IMR-90 (cell line): ENCODE data around the gene C20orf173.

Source experiments
- BHLHE40 ChIP-seq: fragments of 150-350 bp; IDR thresholded peaks from 2 replicates; pipeline ENCODE4 v1.6.1; 2016; ENCODE audit warnings: mild to moderate bottlenecking, low read depth, low read length
- CEBPB ChIP-seq: IDR thresholded peaks from 2 replicates; pipeline ENCODE4 v1.6.1; 2012; ENCODE audit warnings: low read depth, low read length, improper control_type of control experiment
- MAFK ChIP-seq: IDR thresholded peaks from 2 replicates; pipeline ENCODE4 v1.6.1; 2012; ENCODE audit warnings: low read depth, low read length, improper control_type of control experiment
- MAZ ChIP-seq: IDR thresholded peaks from 2 replicates; pipeline ENCODE4 v1.6.1; 2012; ENCODE audit warnings: low read depth, mild to moderate bottlenecking, low read length, improper control_type of control experiment, moderate library complexity, borderline replicate concordance
- MXI1 ChIP-seq: IDR thresholded peaks from 2 replicates; pipeline ENCODE4 v1.6.1; 2012; ENCODE audit warnings: low read depth, mild to moderate bottlenecking, low read length, moderate library complexity, borderline replicate concordance
- NFE2L2 ChIP-seq: fragments of 150-350 bp; IDR thresholded peaks from 2 replicates; pipeline ENCODE4 v1.6.1; 2016; ENCODE audit warnings: low read depth, mild to moderate bottlenecking, low read length
- POLR2A ChIP-seq: IDR thresholded peaks from 2 replicates; pipeline ENCODE4 v1.6.1; 2012; ENCODE audit warnings: mild to moderate bottlenecking, low read depth, low read length
- RAD21 ChIP-seq: IDR thresholded peaks from 2 replicates; pipeline ENCODE4 v1.6.1; 2012; ENCODE audit warnings: low read length, improper control_type of control experiment
- RCOR1 ChIP-seq: IDR thresholded peaks from 2 replicates; pipeline ENCODE4 v1.6.1; 2012; ENCODE audit warnings: mild to moderate bottlenecking, low read length, improper control_type of control experiment; ENCODE audit not compliant: insufficient replicate concordance
- RFX5 ChIP-seq: IDR thresholded peaks from 2 replicates; pipeline ENCODE4 v1.8.0; 2012; ENCODE audit warnings: low read depth, mild to moderate bottlenecking, low read length, moderate library complexity
- SMC3 ChIP-seq: fragments of 150-350 bp; IDR thresholded peaks from 2 replicates; pipeline ENCODE4 v1.6.1; 2016; ENCODE audit warnings: low read depth, mild to moderate bottlenecking, antibody characterized with exemption, low read length, moderate library complexity
- TF ChIP-seq, protein P1 (sequence below): conservative IDR thresholded peaks from 2 replicates; pipeline ENCODE4 v1.5.1; 2012; ENCODE audit warnings: mild to moderate bottlenecking, low read depth, low read length, improper control_type of control experiment
- TF ChIP-seq, protein P2 (sequence below): fragments of 150-350 bp; IDR thresholded peaks from 2 replicates; pipeline ENCODE4 v1.6.1; 2016; ENCODE audit warnings: low read depth, mild to moderate bottlenecking, low read length, moderate library complexity, borderline replicate concordance
- TF ChIP-seq, protein P3 (sequence below): fragments of 150-350 bp; IDR thresholded peaks from 2 replicates; pipeline ENCODE4 v1.6.1; 2017; ENCODE audit warnings: mild to moderate bottlenecking, antibody characterized with exemption, low read length, low read depth

DNA sequence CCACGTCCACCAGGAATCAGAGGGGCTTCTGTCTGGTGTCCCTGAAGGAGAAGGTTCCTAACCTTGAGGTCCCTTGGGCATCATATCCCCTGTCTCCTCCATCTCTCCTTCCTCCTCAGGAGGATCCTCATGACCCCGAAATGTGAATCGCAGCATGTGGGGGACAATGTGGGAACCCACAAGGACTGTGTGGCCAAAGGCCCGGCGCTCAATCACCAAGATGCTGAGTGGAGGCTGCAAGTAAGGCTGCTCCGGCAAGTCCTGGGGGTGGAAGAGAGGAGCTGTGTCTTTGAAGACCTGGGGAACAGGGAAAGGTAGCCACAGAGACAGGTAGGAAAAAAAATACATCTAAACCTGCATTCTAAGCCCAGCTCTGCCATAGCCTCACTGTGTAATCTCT, 49.7 kb upstream of the C20orf173 start:
- TF ChIP-seq, protein P1, sequence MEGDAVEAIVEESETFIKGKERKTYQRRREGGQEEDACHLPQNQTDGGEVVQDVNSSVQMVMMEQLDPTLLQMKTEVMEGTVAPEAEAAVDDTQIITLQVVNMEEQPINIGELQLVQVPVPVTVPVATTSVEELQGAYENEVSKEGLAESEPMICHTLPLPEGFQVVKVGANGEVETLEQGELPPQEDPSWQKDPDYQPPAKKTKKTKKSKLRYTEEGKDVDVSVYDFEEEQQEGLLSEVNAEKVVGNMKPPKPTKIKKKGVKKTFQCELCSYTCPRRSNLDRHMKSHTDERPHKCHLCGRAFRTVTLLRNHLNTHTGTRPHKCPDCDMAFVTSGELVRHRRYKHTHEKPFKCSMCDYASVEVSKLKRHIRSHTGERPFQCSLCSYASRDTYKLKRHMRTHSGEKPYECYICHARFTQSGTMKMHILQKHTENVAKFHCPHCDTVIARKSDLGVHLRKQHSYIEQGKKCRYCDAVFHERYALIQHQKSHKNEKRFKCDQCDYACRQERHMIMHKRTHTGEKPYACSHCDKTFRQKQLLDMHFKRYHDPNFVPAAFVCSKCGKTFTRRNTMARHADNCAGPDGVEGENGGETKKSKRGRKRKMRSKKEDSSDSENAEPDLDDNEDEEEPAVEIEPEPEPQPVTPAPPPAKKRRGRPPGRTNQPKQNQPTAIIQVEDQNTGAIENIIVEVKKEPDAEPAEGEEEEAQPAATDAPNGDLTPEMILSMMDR: no peak
- TF ChIP-seq RAD21: no peak
- TF ChIP-seq POLR2A: no peak
- no peak for TF ChIP-seq MXI1
- no peak for TF ChIP-seq SMC3
- no peak for TF ChIP-seq RCOR1
- TF ChIP-seq, protein P2, sequence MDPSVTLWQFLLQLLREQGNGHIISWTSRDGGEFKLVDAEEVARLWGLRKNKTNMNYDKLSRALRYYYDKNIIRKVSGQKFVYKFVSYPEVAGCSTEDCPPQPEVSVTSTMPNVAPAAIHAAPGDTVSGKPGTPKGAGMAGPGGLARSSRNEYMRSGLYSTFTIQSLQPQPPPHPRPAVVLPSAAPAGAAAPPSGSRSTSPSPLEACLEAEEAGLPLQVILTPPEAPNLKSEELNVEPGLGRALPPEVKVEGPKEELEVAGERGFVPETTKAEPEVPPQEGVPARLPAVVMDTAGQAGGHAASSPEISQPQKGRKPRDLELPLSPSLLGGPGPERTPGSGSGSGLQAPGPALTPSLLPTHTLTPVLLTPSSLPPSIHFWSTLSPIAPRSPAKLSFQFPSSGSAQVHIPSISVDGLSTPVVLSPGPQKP: no peak
- TF ChIP-seq, protein P3, sequence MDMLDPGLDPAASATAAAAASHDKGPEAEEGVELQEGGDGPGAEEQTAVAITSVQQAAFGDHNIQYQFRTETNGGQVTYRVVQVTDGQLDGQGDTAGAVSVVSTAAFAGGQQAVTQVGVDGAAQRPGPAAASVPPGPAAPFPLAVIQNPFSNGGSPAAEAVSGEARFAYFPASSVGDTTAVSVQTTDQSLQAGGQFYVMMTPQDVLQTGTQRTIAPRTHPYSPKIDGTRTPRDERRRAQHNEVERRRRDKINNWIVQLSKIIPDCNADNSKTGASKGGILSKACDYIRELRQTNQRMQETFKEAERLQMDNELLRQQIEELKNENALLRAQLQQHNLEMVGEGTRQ: no peak
- TF ChIP-seq MAFK: no peak
- TF ChIP-seq BHLHE40: no peak
- TF ChIP-seq CEBPB: no peak
- no peak for TF ChIP-seq NFE2L2
- TF ChIP-seq RFX5: no peak
- TF ChIP-seq MAZ: no peak
